ENCODE measurements around the gene PCDHGA9.

DNA sequence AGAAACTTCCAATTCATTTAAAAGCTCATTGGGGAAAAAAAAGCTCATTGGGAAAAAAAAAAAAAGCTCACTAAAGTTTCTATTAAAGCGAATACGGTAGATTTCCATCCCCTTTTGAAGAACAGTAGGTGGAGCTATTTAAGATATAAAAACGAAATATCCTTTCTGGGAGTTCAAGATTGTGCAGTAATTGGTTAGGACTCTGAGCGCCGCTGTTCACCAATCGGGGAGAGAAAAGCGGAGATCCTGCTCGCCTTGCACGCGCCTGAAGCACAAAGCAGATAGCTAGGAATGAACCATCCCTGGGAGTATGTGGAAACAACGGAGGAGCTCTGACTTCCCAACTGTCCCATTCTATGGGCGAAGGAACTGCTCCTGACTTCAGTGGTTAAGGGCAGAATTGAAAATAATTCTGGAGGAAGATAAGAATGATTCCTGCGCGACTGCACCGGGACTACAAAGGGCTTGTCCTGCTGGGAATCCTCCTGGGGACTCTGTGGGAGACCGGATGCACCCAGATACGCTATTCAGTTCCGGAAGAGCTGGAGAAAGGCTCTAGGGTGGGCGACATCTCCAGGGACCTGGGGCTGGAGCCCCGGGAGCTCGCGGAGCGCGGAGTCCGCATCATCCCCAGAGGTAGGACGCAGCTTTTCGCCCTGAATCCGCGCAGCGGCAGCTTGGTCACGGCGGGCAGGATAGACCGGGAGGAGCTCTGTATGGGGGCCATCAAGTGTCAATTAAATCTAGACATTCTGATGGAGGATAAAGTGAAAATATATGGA, 27.9 kb downstream of the PCDHGA9 start, which contains the start of gene PCDHGA12:
- TF ChIP-seq POLR2A (IDR thresholded peaks at IDR 0.05; ENCODE audit: low read length) (no peak), GATA1 (IDR thresholded peaks at IDR 0.05; ENCODE audit: low read depth, low read length) (no peak)

Data from erythroblast (primary cell).